ENCODE measurements around the gene SLC7A7.
A peak's percentile ranks its signal among the peaks of the same experiment; 100 is the strongest.
"Not testable (repeated sequence)": the region's sequence is repeated elsewhere in the genome, so short reads cannot be mapped to it uniquely, and the experiment has no call there.

Gene SLC7A7

GRCh38 chr14:22814941-22815713 is at the start of gene SLC7A7:
TSS of gene SLC7A7 (minus strand) at chr14:22815435. CDS start at chr14:22813398, 2,037 bp downstream.
- DNase-seq (ENCODE audit: extremely low spot score, insufficient read length, low read depth) (no peak), FAIRE-seq (no peak)

GRCh38 chr14:22864979-22865378 is 49.7 kb upstream of the SLC7A7 start:
- FAIRE-seq = no peak
- no peak for DNase-seq (ENCODE audit: extremely low spot score, insufficient read length, low read depth)

- FAIRE-seq = no peak
- DNase-seq (ENCODE audit: extremely low spot score, insufficient read length, low read depth) = no peak
Measured at GRCh38 chr14:22861651-22862050, 46.4 kb upstream of the SLC7A7 start.

- not testable (repeated sequence) for FAIRE-seq; DNase-seq (ENCODE audit: extremely low spot score, insufficient read length, low read depth)
Measured at GRCh38 chr14:22860377-22860776, 45.1 kb upstream of the SLC7A7 start.

GRCh38 chr14:22856428-22856827 is 41.2 kb upstream of the SLC7A7 start:
- FAIRE-seq = no peak
- DNase-seq (ENCODE audit: extremely low spot score, insufficient read length, low read depth) = no peak

- DNase-seq (ENCODE audit: extremely low spot score, insufficient read length, low read depth) = no peak
- no peak for FAIRE-seq
Measured at GRCh38 chr14:22854963-22855724, 39.9 kb upstream of the SLC7A7 start.

GRCh38 chr14:22854296-22854695 is 39.1 kb upstream of the SLC7A7 start:
- FAIRE-seq = not testable (repeated sequence)

GRCh38 chr14:22852940-22853767 is 37.9 kb upstream of the SLC7A7 start:
- peak; percentile 84 for FAIRE-seq

More at GRCh38 chr14:22854296-22854695, 39.1 kb upstream of the SLC7A7 start:
- DNase-seq (ENCODE audit: extremely low spot score, insufficient read length, low read depth) = not testable (repeated sequence)

GRCh38 chr14:22852599-22852939 is 37.3 kb upstream of the SLC7A7 start:
- no peak for FAIRE-seq
- no peak for DNase-seq (ENCODE audit: extremely low spot score, insufficient read length, low read depth)

More at GRCh38 chr14:22852940-22853767, 37.9 kb upstream of the SLC7A7 start:
- DNase-seq (ENCODE audit: extremely low spot score, insufficient read length, low read depth) = peak; percentile 71

GRCh38 chr14:22852178-22852577 is 36.9 kb upstream of the SLC7A7 start:
- DNase-seq (ENCODE audit: extremely low spot score, insufficient read length, low read depth); FAIRE-seq: not testable (repeated sequence)

- DNase-seq (ENCODE audit: extremely low spot score, insufficient read length, low read depth) = no peak
- FAIRE-seq = no peak
Measured at GRCh38 chr14:22850944-22851764, 35.9 kb upstream of the SLC7A7 start.

GRCh38 chr14:22849212-22849819 is 34.1 kb upstream of the SLC7A7 start:
- FAIRE-seq (no peak), DNase-seq (ENCODE audit: extremely low spot score, insufficient read length, low read depth) (no peak)

- FAIRE-seq (no peak), DNase-seq (ENCODE audit: extremely low spot score, insufficient read length, low read depth) (no peak)
Measured at GRCh38 chr14:22848351-22849164, 33.3 kb upstream of the SLC7A7 start.

GRCh38 chr14:22847661-22848341 is 32.6 kb upstream of the SLC7A7 start:
- FAIRE-seq = no peak
- DNase-seq (ENCODE audit: extremely low spot score, insufficient read length, low read depth) = no peak

- DNase-seq (ENCODE audit: extremely low spot score, insufficient read length, low read depth) (no peak), FAIRE-seq (no peak)
Measured at GRCh38 chr14:22846811-22847307, 31.6 kb upstream of the SLC7A7 start.

GRCh38 chr14:22845821-22846625 is 30.8 kb upstream of the SLC7A7 start:
- DNase-seq (ENCODE audit: extremely low spot score, insufficient read length, low read depth) (no peak), FAIRE-seq (no peak)

- DNase-seq (ENCODE audit: extremely low spot score, insufficient read length, low read depth) (no peak), FAIRE-seq (no peak)
Measured at GRCh38 chr14:22845103-22845394, 29.8 kb upstream of the SLC7A7 start.
